Muscle of leg (tissue), 11 donors: ENCODE results near the gene TTLL10. TPM values are rescaled to one million over a fixed set of nuclear protein-coding genes. Genes with fewer than 3 reads are reported as not detected.

Source experiments
- DNase-seq: peaks from one replicate; pipeline ENCODE4 v3.0.0; 2013
- H3K27ac ChIP-seq: one replicate; pipeline ENCODE4 v1.5.1; 2013; ENCODE audit warnings: mild to moderate bottlenecking, low read length, control low read depth
- H3K27me3 ChIP-seq: one replicate; pipeline ENCODE4 v1.6.1; 2013; ENCODE audit warnings: low read length; ENCODE audit not compliant: control insufficient read depth, insufficient read depth
- H3K36me3 ChIP-seq: one replicate; pipeline ENCODE4 v1.6.1; 2013; ENCODE audit warnings: low read length; ENCODE audit not compliant: control insufficient read depth, insufficient read depth
- H3K4me1 ChIP-seq: one replicate; pipeline ENCODE4 v1.6.1; 2013; ENCODE audit warnings: low read length; ENCODE audit not compliant: control insufficient read depth, insufficient read depth
- H3K4me3 ChIP-seq: one replicate; pipeline ENCODE4 v1.5.1; 2013; ENCODE audit warnings: low read length, control low read depth
- H3K9me3 ChIP-seq: replicated peaks from 2 replicates; pipeline ENCODE4 v1.6.1; 2013; ENCODE audit warnings: low read depth, low read length; ENCODE audit not compliant: control insufficient read depth
- WGBS: methylation state at CpG from one replicate; pipeline ENCODE4 v1.1.5; 2013; ENCODE audit warnings: missing lambda C conversion rate; ENCODE audit not compliant: insufficient coverage; 5-methylcytosine and 5-hydroxymethylcytosine counted together
- polyA plus RNA-seq, 8 donors: library from polyadenylated mRNA; unstranded; fragments of 120-200 nt; gene quantifications; one replicate each; pipeline versions ENCODE4 v1.2.1 to v1.2.3, GENCODE V29; 2013; ENCODE audit warnings: inconsistent platforms in 1 of 8, low replicate concordance in 1 of 8; ENCODE audit not compliant: insufficient read length in 8 of 8, insufficient read depth in 1 of 8
- total RNA-seq: library from RNA; stranded (reverse); fragments of 120-200 nt; gene quantifications from one replicate; pipeline ENCODE4 v1.2.4, GENCODE V29; 2013

TTLL10 gene
- total and polyA plus RNA-seq, 9 donors, result 0.09 to 0.59 (median 0.28) TPM; not detected in 1

GRCh38 chr1:1199961-1200875 lies 26.5 kb downstream of the TTLL10 start:
- Histone ChIP-seq H3K27me3 (peaks cover 17% of the 10 kb centered on the region), H3K9me3 (no peaks in the 10 kb centered on the region), H3K27ac (no peak overlapping the region), H3K36me3 (no peaks in the 10 kb centered on the region), H3K4me3 (no peak overlapping the region), H3K4me1 (peaks cover 19% of the 10 kb centered on the region)
- DNase-seq, result no peak
- 58% methylated on average over 10 of the region's 31 CpGs for WGBS

- peaks cover 26% of the 10 kb centered on the region for H3K27me3 ChIP-seq
- WGBS, result under 1% methylated on average over 80 of the region's 109 CpGs
- peak; percentile 75 for DNase-seq
- peaks cover 28% of the 10 kb centered on the region for H3K4me1 ChIP-seq
- no peaks in the 10 kb centered on the region for H3K9me3 ChIP-seq
- no peak overlapping the region for H3K27ac ChIP-seq
- no peaks in the 10 kb centered on the region for H3K36me3 ChIP-seq
- H3K4me3 ChIP-seq, result no peak overlapping the region
Measured at GRCh38 chr1:1200876-1201810, 27.5 kb downstream of the TTLL10 start.

GRCh38 chr1:1202831-1203560 lies 29.3 kb downstream of the TTLL10 start:
- no peak for DNase-seq
- H3K4me3 ChIP-seq, result no peak overlapping the region
- H3K4me1 ChIP-seq, result peaks cover 43% of the 10 kb centered on the region
- H3K27me3 ChIP-seq, result peaks cover 33% of the 10 kb centered on the region
- no peaks in the 10 kb centered on the region for H3K9me3 ChIP-seq
- H3K27ac ChIP-seq, result no peak overlapping the region
- no peaks in the 10 kb centered on the region for H3K36me3 ChIP-seq
- 71% methylated on average over 17 of the region's 27 CpGs for WGBS

GRCh38 chr1:1203561-1204424 lies 30.1 kb downstream of the TTLL10 start:
- Histone ChIP-seq H3K27ac (no peak overlapping the region), H3K36me3 (no peaks in the 10 kb centered on the region), H3K4me1 (peaks cover 50% of the 10 kb centered on the region), H3K4me3 (no peak overlapping the region), H3K9me3 (no peaks in the 10 kb centered on the region), H3K27me3 (peaks cover 33% of the 10 kb centered on the region)
- no peak for DNase-seq
- 45% methylated on average over 43 of the region's 49 CpGs for WGBS

- H3K27me3 ChIP-seq, result peaks cover 33% of the 10 kb centered on the region
- DNase-seq, result no peak
- no peak overlapping the region for H3K4me3 ChIP-seq
- peaks cover 54% of the 10 kb centered on the region for H3K4me1 ChIP-seq
- H3K9me3 ChIP-seq, result no peaks in the 10 kb centered on the region
- no peaks in the 10 kb centered on the region for H3K36me3 ChIP-seq
- H3K27ac ChIP-seq, result no peak overlapping the region
- 100% methylated on average over 1 of the region's 8 CpGs for WGBS
Measured at GRCh38 chr1:1204425-1204920, 30.8 kb downstream of the TTLL10 start.

- peaks cover 27% of the 10 kb centered on the region for H3K27me3 ChIP-seq
- H3K4me3 ChIP-seq, result no peak overlapping the region
- H3K27ac ChIP-seq, result no peak overlapping the region
- peaks cover 54% of the 10 kb centered on the region for H3K4me1 ChIP-seq
- H3K36me3 ChIP-seq, result no peaks in the 10 kb centered on the region
- H3K9me3 ChIP-seq, result no peaks in the 10 kb centered on the region
- no peak for DNase-seq
- 62% methylated on average over 14 of the region's 19 CpGs for WGBS
Measured at GRCh38 chr1:1204998-1205768, 31.5 kb downstream of the TTLL10 start.

GRCh38 chr1:1205769-1206375 lies 32.2 kb downstream of the TTLL10 start:
- 21% methylated on average over 31 of the region's 31 CpGs for WGBS
- Histone ChIP-seq H3K4me1 (peaks cover 49% of the 10 kb centered on the region), H3K27ac (no peak overlapping the region), H3K27me3 (peaks cover 21% of the 10 kb centered on the region), H3K36me3 (no peaks in the 10 kb centered on the region), H3K4me3 (peak overlapping the region; percentile 19), H3K9me3 (no peaks in the 10 kb centered on the region)
- no peak for DNase-seq

GRCh38 chr1:1206376-1206965 lies 32.8 kb downstream of the TTLL10 start, which contains the start of gene TNFRSF18:
Gene TNFRSF18 (minus strand): TSS chr1:1206592. CDS start chr1:1206571, 21 bp downstream.
- no peak for DNase-seq
- H3K4me3 ChIP-seq, result peak within 1 kb of the TSS; percentile 19
- 10% methylated on average over 47 of the region's 49 CpGs for WGBS

More at GRCh38 chr1:1206376-1206965, 32.8 kb downstream of the TTLL10 start, which contains the start of gene TNFRSF18:
- Histone ChIP-seq H3K4me1 (peaks cover 48% of the 10 kb centered on the region), H3K27ac (no peak within 1 kb of the TSS), H3K36me3 (no peaks in the 10 kb centered on the region), H3K9me3 (no peaks in the 10 kb centered on the region), H3K27me3 (peaks cover 20% of the 10 kb centered on the region)
